NB4 (cell line): ENCODE measurements around the gene TEX2.

Source experiments
- DNase-seq: peaks from one replicate; pipeline ENCODE4 v3.0.0; 2010; ENCODE audit warnings: low read depth
- H3K4me3 ChIP-seq: one replicate; pipeline ENCODE4 v1.5.1; 2011; ENCODE audit warnings: mild to moderate bottlenecking, low read depth, low read length, moderate library complexity
- MAX ChIP-seq: IDR thresholded peaks from 2 replicates; pipeline ENCODE4 v1.6.1; 2011; ENCODE audit warnings: low read depth, low read length
- MYC ChIP-seq: IDR thresholded peaks from 2 replicates; pipeline ENCODE4 v1.6.1; 2011; ENCODE audit warnings: low read depth, low read length
- POLR2A ChIP-seq: IDR thresholded peaks from 2 replicates; pipeline ENCODE4 v1.6.1; 2011; ENCODE audit warnings: mild to moderate bottlenecking; ENCODE audit not compliant: insufficient read length; ENCODE audit errors: extremely low read depth
- TF ChIP-seq, protein P1 (sequence below): IDR thresholded peaks from one replicate; pipeline ENCODE4 v1.5.1; 2012; ENCODE audit warnings: low read depth, low read length

The TEX2 gene

DNA sequence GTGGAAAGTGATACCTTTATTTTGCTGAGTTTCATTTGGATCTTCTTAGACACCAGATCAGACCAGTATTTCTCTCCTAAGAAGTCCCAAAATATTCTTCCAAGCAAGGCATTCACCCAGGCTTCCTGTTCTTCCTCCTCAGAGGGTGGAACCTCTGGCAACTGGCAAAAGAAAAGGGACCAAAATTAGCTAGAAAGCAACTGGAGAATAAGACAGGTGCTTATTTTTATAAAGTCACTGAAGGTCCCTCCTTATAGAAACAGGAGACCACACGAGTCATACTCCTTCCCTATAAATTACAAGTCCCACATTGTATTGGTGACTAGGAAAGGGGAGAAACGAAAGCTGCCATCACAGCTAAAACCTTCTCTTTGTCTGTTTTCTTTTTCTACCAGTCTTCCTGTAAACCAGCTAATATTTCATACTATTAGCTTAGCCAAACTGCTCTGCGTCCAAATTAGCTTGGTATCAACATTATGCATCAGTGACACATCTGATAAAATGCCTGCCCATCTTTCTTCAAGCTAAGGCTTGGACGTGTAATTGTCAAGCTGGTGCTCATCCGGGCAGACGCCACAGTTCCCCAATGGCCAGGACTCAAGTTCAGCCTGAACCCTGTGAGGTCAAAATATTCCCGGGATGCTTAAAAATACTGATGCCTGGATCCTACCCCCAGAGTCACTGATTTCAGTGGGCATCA is 85.6 kb downstream of the TEX2 start:
- no peak for DNase-seq
- TF ChIP-seq, protein P1, sequence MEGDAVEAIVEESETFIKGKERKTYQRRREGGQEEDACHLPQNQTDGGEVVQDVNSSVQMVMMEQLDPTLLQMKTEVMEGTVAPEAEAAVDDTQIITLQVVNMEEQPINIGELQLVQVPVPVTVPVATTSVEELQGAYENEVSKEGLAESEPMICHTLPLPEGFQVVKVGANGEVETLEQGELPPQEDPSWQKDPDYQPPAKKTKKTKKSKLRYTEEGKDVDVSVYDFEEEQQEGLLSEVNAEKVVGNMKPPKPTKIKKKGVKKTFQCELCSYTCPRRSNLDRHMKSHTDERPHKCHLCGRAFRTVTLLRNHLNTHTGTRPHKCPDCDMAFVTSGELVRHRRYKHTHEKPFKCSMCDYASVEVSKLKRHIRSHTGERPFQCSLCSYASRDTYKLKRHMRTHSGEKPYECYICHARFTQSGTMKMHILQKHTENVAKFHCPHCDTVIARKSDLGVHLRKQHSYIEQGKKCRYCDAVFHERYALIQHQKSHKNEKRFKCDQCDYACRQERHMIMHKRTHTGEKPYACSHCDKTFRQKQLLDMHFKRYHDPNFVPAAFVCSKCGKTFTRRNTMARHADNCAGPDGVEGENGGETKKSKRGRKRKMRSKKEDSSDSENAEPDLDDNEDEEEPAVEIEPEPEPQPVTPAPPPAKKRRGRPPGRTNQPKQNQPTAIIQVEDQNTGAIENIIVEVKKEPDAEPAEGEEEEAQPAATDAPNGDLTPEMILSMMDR, result no peak
- TF ChIP-seq MYC (no peak), MAX (no peak), POLR2A (no peak)
- no peak overlapping the region for H3K4me3 ChIP-seq

DNA sequence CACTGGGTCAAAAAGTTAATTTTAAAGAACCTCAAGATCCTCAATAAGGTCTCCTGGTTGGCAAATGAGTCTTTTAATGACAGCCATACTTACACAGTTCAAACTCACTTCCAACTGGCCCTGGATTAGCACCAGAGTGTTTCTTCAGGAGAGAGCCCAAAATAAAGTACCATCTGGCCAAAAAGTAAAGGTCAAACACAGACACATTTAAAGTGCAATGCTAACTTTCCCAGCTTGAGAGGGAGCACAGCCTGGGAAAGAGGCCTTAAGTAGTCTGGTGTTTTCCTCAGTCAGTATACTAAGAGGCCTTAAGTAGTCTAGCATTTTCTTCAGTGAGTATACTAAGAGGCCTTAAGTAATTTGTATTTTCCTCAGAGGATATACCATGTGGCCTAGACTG is 86.5 kb downstream of the TEX2 start:
- TF ChIP-seq POLR2A, result no peak
- TF ChIP-seq MYC, result no peak
- TF ChIP-seq MAX, result no peak
- TF ChIP-seq, protein P1, result no peak
- no peak for DNase-seq

DNA sequence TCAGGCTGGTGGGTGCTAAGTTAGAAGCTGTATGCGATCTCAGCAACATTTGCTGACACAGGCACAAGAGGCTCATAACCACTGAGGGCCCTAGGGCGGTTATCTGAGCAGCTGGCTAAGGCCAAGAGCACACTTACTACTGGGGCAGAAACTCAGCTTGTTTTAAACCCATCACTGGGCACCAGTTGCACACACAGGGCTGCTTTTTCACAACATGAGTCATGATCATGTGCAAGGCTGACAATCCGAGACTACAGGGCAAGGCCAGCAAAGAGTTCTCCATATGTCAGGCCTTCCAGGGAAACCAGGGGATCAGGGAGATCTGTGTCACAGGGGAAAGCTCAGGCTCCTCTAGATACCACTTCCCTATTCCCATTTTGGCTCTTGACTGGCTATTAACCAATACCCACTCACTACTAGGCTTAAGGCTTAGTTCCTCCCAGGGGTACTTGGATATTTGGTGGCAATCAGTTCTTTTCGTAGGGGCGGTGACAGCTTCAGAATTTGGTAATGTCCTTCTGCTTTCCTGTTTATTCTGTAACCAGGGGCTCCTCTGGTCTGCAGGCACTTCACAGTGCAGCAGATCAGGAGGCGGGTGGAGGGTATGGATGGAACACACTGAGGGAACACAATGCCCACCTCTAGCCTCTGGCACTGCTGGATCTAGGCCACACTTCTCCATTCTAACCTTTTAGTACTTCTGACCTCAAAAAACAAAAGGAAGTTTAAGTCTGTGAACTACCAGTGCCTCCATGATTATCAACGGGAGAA is 88.2 kb downstream of the TEX2 start:
- H3K4me3 ChIP-seq, result no peak overlapping the region
- DNase-seq, result peak; percentile 81
- TF ChIP-seq POLR2A (no peak), MAX (no peak), MYC (no peak)
- TF ChIP-seq, protein P1, result no peak

More for the DNA sequence above, 86.5 kb downstream of the TEX2 start:
- no peak overlapping the region for H3K4me3 ChIP-seq

DNA sequence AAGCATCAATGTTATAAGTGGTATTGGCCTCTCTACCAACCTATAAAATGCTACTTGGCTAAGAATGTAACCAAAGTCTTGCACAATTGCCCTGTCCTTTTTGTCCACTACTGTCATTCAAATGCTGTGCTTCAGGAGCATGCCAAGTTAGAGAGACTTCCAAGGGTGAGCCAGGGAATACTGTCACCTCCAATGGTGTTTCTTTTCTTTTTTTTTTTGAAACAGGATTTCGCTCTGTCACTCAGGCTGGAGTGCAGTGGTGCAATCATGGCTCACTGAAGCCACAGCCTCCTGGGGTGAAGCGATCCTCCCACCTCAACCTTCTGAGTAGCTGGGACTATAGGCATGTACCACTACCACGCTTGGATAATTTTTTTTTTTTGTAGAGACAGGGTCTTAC is 89.4 kb downstream of the TEX2 start:
- peak; percentile 77 for DNase-seq
- TF ChIP-seq, protein P1, result no peak
- H3K4me3 ChIP-seq, result no peak overlapping the region

- no peak for DNase-seq
- no peak overlapping the region for H3K4me3 ChIP-seq
- TF ChIP-seq, protein P1, result no peak
These were observed 90.5 kb downstream of the TEX2 start for GRCh38 chr17:64172510-64172909.

DNA sequence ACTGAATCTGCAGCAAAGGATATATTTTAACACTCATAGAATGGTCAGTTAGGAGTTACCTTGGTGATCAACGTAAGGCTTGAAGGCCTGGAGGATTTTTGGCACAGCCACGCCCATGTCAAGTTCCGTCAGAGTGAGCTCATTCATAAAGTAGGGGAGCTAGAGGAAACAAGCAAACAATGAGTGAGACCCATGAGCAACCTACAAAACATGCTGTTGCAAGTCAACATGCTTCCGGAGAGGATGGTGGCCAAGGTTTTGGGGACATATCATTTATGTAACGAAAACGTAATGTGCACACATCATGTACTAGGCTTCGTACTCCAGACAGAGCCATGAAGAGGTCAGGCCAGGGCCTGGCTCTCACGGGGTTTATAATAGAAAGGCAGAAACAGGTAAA is 92.0 kb downstream of the TEX2 start:
- no peak for TF ChIP-seq POLR2A
- TF ChIP-seq, protein P1, result no peak
- no peak for TF ChIP-seq MAX
- TF ChIP-seq MYC, result no peak
- no peak overlapping the region for H3K4me3 ChIP-seq
- DNase-seq, result no peak
